ENCODE data around the gene HOXB8. TPM values are rescaled to one million over a fixed set of nuclear protein-coding genes. Genes with fewer than 3 reads are reported as not detected.

HOXB8 gene
- total RNA-seq, 1 donor from 2014 or later, result not detected

DNA sequence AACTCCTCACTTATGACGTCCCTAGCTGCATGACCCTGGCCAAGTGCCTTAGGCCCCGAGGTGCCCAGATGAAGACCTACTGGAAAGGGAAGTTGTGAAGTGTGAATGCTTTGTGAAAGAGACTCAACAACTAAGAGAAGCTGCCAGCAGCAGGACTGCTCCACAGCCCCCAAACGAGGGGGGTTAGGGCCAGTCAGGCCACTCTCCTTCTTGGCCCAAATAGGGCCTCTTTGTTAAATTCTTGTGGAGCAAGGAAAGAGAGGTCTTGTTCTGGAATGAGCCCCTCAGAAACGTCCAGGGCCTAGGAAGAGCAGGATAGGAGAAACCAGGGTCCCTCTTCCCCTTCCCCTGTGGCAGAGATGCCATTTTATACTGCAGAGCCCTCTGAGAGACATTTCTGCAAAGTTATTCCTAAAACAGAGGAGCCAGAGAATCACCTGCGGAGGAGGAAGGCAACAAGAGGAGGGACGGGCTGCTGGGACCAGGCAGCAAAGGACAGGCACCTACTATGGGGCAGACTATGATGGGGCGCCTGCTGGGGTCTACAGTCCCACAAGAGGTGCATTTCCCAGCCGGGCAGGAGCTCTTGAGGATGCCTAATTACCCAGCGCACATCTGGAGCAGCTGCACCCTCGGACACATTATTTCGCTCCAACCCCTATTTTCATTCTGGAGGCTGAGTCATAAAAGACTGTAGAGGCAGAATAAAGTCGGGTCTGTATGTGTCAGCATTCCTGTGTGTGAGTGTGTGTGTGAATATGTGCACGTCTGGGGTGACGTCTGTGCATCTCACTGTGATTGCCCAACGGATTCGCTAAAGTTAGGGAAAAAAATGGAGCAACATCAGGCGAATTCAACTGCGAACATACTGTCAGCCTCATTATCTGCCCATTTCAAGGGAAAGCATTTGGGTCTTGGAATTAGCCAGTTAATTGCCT, 22.5 kb upstream of the HOXB8 start:
- DNase-seq (ENCODE audit: low read depth) (peak; percentile 58), FAIRE-seq (peak; percentile 87)
- Mint-ChIP-seq H3K4me3 (ENCODE audit: unreplicated experiment) (no peak overlapping the region), H3K36me3 (ENCODE audit: low read depth, unreplicated experiment) (peaks cover 6% of the 10 kb centered on the region), H3K4me1 (ENCODE audit: low read depth, unreplicated experiment) (peaks cover 5% of the 10 kb centered on the region), H3K27me3 (ENCODE audit: low read depth, unreplicated experiment) (peaks cover 95% of the 10 kb centered on the region), H3K27ac (ENCODE audit: unreplicated experiment) (peak overlapping the region; percentile 4), H3K9me3 (ENCODE audit: unreplicated experiment) (peaks cover 14% of the 10 kb centered on the region)
- Histone ChIP-seq H3K4me3 (ENCODE audit: insufficient read depth, low read depth, low read length) (no peak overlapping the region), H3K36me3 (ENCODE audit: insufficient read depth, low read length) (no peaks in the 10 kb centered on the region), H3K27ac (ENCODE audit: low read depth, low read length) (no peak overlapping the region), H3K4me1 (ENCODE audit: insufficient read depth, low read length) (peaks cover 3% of the 10 kb centered on the region), H3K9ac (ENCODE audit: low read length) (no peak overlapping the region), H2AFZ (ENCODE audit: low read depth, low read length) (no peak overlapping the region), H3K4me2 (ENCODE audit: low read length) (no peak overlapping the region), H3K79me2 (ENCODE audit: insufficient read depth, low read length) (no peaks in the 10 kb centered on the region), H3K9me3 (ENCODE audit: insufficient read depth, low read depth, low read length) (peaks cover 12% of the 10 kb centered on the region), H3K27me3 (ENCODE audit: insufficient read depth, low read length) (peaks cover 99% of the 10 kb centered on the region), H4K20me1 (ENCODE audit: insufficient read depth, low read length) (peaks cover 6% of the 10 kb centered on the region)
- TF ChIP-seq EZH2 (IDR thresholded peaks at IDR 0.05; ENCODE audit: insufficient read depth, low read length), result peak; percentile 21
- TF ChIP-seq, protein P1, sequence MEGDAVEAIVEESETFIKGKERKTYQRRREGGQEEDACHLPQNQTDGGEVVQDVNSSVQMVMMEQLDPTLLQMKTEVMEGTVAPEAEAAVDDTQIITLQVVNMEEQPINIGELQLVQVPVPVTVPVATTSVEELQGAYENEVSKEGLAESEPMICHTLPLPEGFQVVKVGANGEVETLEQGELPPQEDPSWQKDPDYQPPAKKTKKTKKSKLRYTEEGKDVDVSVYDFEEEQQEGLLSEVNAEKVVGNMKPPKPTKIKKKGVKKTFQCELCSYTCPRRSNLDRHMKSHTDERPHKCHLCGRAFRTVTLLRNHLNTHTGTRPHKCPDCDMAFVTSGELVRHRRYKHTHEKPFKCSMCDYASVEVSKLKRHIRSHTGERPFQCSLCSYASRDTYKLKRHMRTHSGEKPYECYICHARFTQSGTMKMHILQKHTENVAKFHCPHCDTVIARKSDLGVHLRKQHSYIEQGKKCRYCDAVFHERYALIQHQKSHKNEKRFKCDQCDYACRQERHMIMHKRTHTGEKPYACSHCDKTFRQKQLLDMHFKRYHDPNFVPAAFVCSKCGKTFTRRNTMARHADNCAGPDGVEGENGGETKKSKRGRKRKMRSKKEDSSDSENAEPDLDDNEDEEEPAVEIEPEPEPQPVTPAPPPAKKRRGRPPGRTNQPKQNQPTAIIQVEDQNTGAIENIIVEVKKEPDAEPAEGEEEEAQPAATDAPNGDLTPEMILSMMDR (IDR thresholded peaks at IDR 0.05; ENCODE audit: insufficient read depth, low read depth, low read length), result no peak

DNA sequence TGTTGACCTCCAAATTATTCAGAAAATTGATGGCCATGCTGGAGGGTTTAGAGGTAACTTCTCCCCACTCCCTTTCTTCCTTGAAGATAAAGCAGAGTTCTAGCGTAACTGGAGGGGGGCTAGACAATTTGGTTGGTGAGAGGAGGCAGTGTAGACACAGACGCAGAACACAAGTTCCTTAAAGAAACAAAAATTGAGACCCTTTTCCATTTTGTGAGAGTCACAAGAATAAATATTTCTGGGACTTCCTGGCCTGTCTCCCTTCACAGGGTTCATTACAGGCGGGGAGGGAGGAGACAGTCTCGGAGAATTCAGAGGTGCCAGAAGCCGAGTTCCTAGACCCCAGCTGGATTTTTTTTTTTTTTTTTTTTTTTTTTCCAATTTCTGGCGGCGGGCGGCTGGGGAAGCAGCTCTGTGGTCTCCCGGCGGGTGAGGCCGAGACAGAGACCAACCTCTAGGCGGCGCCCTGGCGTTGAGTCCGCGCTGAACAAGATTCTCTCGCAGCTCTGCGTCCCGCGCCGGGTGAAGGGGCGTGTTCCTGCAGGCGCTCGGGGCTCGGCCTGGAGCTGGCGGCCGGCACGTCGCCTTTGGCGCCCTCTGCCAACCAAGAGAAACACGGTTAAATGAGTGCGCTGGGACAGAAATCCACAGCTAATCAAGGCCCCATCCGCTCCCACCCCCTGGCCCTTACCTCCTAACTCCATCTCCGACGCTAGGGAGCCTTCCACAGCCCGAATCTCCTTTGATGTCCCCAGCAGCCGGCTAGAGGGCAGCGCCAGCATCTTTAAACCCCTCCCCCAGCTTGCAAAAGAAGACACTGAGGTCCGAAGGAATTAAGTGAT, 21.3 kb upstream of the HOXB8 start:
- no peak overlapping the region for H3K27ac ChIP-seq (ENCODE audit: low read depth, low read length)
- Mint-ChIP-seq H3K36me3 (ENCODE audit: low read depth, unreplicated experiment) (peaks cover 6% of the 10 kb centered on the region), H3K4me3 (ENCODE audit: unreplicated experiment) (no peak overlapping the region), H3K27ac (ENCODE audit: unreplicated experiment) (peak overlapping the region; percentile 69), H3K4me1 (ENCODE audit: low read depth, unreplicated experiment) (peaks cover 5% of the 10 kb centered on the region), H3K9me3 (ENCODE audit: unreplicated experiment) (peaks cover 10% of the 10 kb centered on the region), H3K27me3 (ENCODE audit: low read depth, unreplicated experiment) (peaks cover 96% of the 10 kb centered on the region)
- peaks cover 99% of the 10 kb centered on the region for H3K27me3 ChIP-seq (ENCODE audit: insufficient read depth, low read length)
- peaks cover 3% of the 10 kb centered on the region for H3K4me1 ChIP-seq (ENCODE audit: insufficient read depth, low read length)
- peak overlapping the region; percentile 22 for H3K4me2 ChIP-seq (ENCODE audit: low read length)
- no peak overlapping the region for H3K9ac ChIP-seq (ENCODE audit: low read length)
- DNase-seq (ENCODE audit: low read depth) (no peak), FAIRE-seq (no peak)
- H3K4me3 ChIP-seq (ENCODE audit: insufficient read depth, low read depth, low read length), result no peak overlapping the region
- H4K20me1 ChIP-seq (ENCODE audit: insufficient read depth, low read length), result peaks cover 6% of the 10 kb centered on the region
- H3K79me2 ChIP-seq (ENCODE audit: insufficient read depth, low read length), result no peaks in the 10 kb centered on the region
- H3K9me3 ChIP-seq (ENCODE audit: insufficient read depth, low read depth, low read length), result peaks cover 9% of the 10 kb centered on the region
- no peak overlapping the region for H2AFZ ChIP-seq (ENCODE audit: low read depth, low read length)
- TF ChIP-seq EZH2 (IDR thresholded peaks at IDR 0.05; ENCODE audit: insufficient read depth, low read length), result peak; percentile 81
- TF ChIP-seq, protein P1 (IDR thresholded peaks at IDR 0.05; ENCODE audit: insufficient read depth, low read depth, low read length), result peak; percentile 27
- no peaks in the 10 kb centered on the region for H3K36me3 ChIP-seq (ENCODE audit: insufficient read depth, low read length)

Data from astrocyte (in vitro differentiated cells and primary cell).